ENCODE measurements around the gene ZFPM1. TPM values are rescaled to one million over a fixed set of nuclear protein-coding genes. Genes with fewer than 3 reads are reported as not detected.

Gene ZFPM1
- total and polyA plus RNA-seq, 2 experiments from 2014 or later, result 0.53 to 2.2 TPM

GRCh38 chr16:88552166-88552565 is 99.1 kb downstream of the ZFPM1 start (continued):
- TF ChIP-seq REST (IDR thresholded peaks at IDR 0.05; ENCODE audit: unreplicated experiment) (no peak), ZNF114 (CRISPR knock-in tag; IDR thresholded peaks at IDR 0.05) (no peak)

GRCh38 chr16:88552815-88553214 is 99.7 kb downstream of the ZFPM1 start:
- no peaks in the 10 kb centered on the region for H3K27me3 ChIP-seq (ENCODE audit: insufficient read depth)
- no peak overlapping the region for H3K4me3 Mint-ChIP-seq
- no peak overlapping the region for H3K27ac ChIP-seq (ENCODE audit: low read depth)
- no peak overlapping the region for H2AFZ ChIP-seq
- peaks cover 12% of the 10 kb centered on the region for H3K27me3 Mint-ChIP-seq (ENCODE audit: insufficient read depth, low read depth, poor library complexity)
- H3K4me2 ChIP-seq, result no peak overlapping the region
- H3K9me2 ChIP-seq (ENCODE audit: insufficient read depth), result no peaks in the 10 kb centered on the region
- H3K4me1 Mint-ChIP-seq, result no peaks in the 10 kb centered on the region; the same call in 1 of the 3 replicates
- ATAC-seq (no peak), DNase-seq (ENCODE audit: low spot score) (no peak)
- no peaks in the 10 kb centered on the region; the same call in 2 of the 3 replicates for H3K36me3 Mint-ChIP-seq (ENCODE audit: low read depth)
- no peaks in the 10 kb centered on the region for H3K4me1 ChIP-seq (ENCODE audit: insufficient read depth)
- H3K9me3 Mint-ChIP-seq, result no peaks in the 10 kb centered on the region
- no peaks in the 10 kb centered on the region for H4K20me1 ChIP-seq (replicated peaks; ENCODE audit: insufficient read depth)
- no peaks in the 10 kb centered on the region for H3K79me2 ChIP-seq (replicated peaks; ENCODE audit: insufficient read depth)
- H3F3A ChIP-seq (replicated peaks; ENCODE audit: low read depth), result no peaks in the 10 kb centered on the region
- H3K4me3 ChIP-seq, result no peak overlapping the region
- no peaks in the 10 kb centered on the region for H3K36me3 ChIP-seq (ENCODE audit: insufficient read depth)
- H3K27ac Mint-ChIP-seq, result no peak overlapping the region
- TF ChIP-seq EZH2 (IDR thresholded peaks at IDR 0.05; ENCODE audit: low read depth, unreplicated experiment) (no peak), POLR2AphosphoS5 (IDR thresholded peaks at IDR 0.05; ENCODE audit: low read depth) (no peak), REST (IDR thresholded peaks at IDR 0.05; ENCODE audit: unreplicated experiment) (no peak), EZH2phosphoT487 (IDR thresholded peaks at IDR 0.05; ENCODE audit: unreplicated experiment) (no peak), ETS1 (IDR thresholded peaks at IDR 0.05) (no peak), JUNB (IDR thresholded peaks at IDR 0.05; ENCODE audit: unreplicated experiment) (no peak), ZNF462 (CRISPR knock-in tag; IDR thresholded peaks at IDR 0.05) (no peak), STAT1 (IDR thresholded peaks at IDR 0.05; ENCODE audit: unreplicated experiment) (no peak), NANOG (IDR thresholded peaks at IDR 0.05; ENCODE audit: borderline replicate concordance) (no peak), CREB1 (CRISPR knock-in tag; IDR thresholded peaks at IDR 0.05; ENCODE audit: low read depth) (no peak)

Measured in GM23338 (cell line).